Neuron (in vitro differentiated cells): Measurements from ENCODE around the gene HSD17B12.
A peak's percentile ranks its signal among the peaks of the same experiment; 100 is the strongest.
"Not testable (repeated sequence)": the region's sequence is repeated elsewhere in the genome, so short reads cannot be mapped to it uniquely, and the experiment has no call there.

Experiments
- H2AFZ ChIP-seq: one replicate; pipeline ENCODE4 v1.6.1; 2013; ENCODE audit warnings: low read depth, mild to moderate bottlenecking, inconsistent platforms, low read length, moderate library complexity
- H3K27me3 ChIP-seq: one replicate; pipeline ENCODE4 v1.6.1; 2013; ENCODE audit warnings: low read length; ENCODE audit not compliant: insufficient read depth
- H3K36me3 ChIP-seq: one replicate; pipeline ENCODE4 v1.6.1; 2013; ENCODE audit warnings: low read length; ENCODE audit not compliant: insufficient read depth
- H3K4me1 ChIP-seq: one replicate; pipeline ENCODE4 v1.6.1; 2013; ENCODE audit warnings: low read length; ENCODE audit not compliant: insufficient read depth
- H3K4me3 ChIP-seq: 2 replicates; pipeline ENCODE4 v1.5.1; 2013; ENCODE audit warnings: mild to moderate bottlenecking, low read length, moderate library complexity
- H3K9me3 ChIP-seq: one replicate; pipeline ENCODE4 v1.6.1; 2013; ENCODE audit warnings: low read length

The HSD17B12 gene

DNA sequence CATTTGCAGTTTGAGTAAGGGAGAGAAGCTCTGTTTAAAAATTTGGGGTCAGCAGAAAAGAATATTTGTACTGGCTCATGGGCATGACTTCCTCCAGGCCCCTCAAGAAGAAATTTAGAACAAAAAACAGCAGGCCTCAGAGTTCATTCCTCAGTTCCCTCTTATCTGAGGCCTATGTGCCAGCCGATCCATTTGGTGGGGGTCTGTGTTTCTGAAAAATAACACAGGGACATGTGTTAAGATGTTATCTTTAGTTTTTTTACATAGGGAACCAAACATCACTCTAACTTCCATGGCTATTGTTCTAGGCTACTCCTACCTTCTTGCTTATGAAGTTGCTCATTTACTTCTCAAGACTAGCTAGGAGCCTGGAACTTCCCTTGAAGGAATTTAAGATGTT is 16.2 kb upstream of the HSD17B12 start:
- Histone ChIP-seq H3K27me3 (no peaks in the 10 kb centered on the region), H3K9me3 (no peaks in the 10 kb centered on the region), H3K36me3 (no peaks in the 10 kb centered on the region), H3K4me3 (no peak overlapping the region), H2AFZ (no peak overlapping the region), H3K4me1 (no peaks in the 10 kb centered on the region)

DNA sequence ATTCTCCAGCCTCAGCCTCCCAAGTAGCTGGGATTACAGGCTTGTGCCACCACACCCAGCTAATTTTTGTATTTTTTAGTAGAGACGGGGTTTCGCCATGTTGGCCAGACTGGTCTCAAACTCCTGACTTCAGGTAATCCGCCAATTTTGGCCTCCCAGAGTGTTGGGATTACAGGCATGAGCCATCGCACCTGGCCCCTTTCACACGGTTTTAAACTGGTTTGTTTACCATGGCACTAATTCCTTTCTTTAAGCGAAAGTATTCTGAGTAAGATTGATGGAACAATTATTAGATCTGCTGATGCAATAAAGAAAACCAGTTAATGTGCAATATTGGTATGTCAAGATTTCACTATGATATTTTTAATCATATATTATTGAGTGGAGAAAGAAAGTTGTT is 9.3 kb upstream of the HSD17B12 start:
- not testable (repeated sequence) for H2AFZ ChIP-seq, H3K27me3 ChIP-seq, H3K9me3 ChIP-seq, H3K36me3 ChIP-seq, H3K4me3 ChIP-seq, H3K4me1 ChIP-seq

DNA sequence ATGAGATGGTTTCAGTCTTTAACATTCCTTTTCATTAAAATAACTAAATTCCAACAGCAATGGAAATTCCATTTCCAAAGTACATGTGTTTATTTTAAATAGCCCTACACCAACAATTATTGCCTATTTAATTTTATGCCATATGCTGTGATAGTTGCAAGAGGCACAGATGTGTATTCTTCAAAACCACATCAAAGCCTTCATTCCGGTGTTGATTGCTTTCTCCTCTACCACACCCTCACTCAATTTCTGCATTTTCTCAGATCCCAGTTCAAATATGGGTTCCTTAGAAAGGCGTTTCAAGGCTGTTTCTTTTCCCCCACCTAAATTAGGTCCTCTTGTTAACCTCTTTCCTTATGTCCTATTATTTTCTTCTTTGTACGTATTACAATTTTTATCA is 6.0 kb upstream of the HSD17B12 start:
- H2AFZ ChIP-seq: no peak overlapping the region
- peaks cover 3% of the 10 kb centered on the region for H3K27me3 ChIP-seq
- no peaks in the 10 kb centered on the region for H3K4me1 ChIP-seq
- no peaks in the 10 kb centered on the region for H3K36me3 ChIP-seq
- no peaks in the 10 kb centered on the region for H3K9me3 ChIP-seq
- no peak overlapping the region for H3K4me3 ChIP-seq

DNA sequence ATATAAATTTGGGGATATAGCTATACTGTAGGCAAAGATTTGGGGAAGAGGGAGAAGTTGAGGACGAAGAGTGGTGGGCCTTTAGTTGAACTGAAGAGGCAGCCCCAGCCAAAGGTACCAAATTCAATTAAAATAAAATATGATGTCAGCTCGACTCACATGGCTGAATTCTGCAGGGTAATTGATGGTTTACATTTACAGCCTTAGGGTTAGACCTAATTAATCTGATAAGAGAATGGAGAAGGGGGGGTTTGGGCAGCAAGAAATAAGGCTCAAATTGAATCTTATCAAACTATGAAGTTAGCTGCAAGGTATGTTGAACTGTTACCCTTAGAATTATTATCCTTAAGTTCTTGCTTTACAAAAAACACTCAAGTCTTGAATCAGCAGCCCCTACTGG is 3.6 kb upstream of the HSD17B12 start:
- H3K36me3 ChIP-seq: no peaks in the 10 kb centered on the region
- no peaks in the 10 kb centered on the region for H3K9me3 ChIP-seq
- H2AFZ ChIP-seq: no peak overlapping the region

DNA sequence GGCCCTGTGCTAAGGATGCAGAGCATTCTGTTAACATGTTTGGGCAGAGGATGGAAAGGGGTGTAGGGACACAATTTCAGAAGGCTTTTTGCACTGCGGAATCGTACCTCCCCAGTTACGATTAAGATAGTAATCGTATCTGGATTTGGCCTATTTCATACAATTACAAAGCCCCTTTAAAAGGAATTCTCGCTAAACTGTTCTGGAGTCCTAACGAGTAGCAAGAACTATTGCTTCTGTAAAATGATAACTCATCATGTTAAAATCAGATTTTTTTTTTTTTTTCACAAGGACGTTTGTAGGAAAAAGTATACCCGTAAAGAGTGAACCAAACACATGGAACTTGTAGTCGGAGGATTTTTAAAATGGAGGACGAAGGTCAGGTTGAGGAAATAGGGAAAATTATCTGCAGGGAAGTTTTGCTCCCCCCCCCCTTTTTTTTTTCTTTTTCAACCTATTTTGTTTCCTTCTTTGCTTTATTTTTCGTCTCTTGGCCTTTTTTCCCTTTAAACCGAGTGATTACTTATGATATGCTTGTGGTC is 934 bp downstream of the HSD17B12 start:
- Histone ChIP-seq H3K27me3 (peaks cover under 1% of the 10 kb centered on the region), H2AFZ (peak overlapping the region; percentile 4), H3K4me1 (peaks cover 3% of the 10 kb centered on the region), H3K9me3 (no peaks in the 10 kb centered on the region), H3K36me3 (peaks cover 24% of the 10 kb centered on the region), H3K4me3 (peak overlapping the region; percentile 96)

More for the DNA sequence above, 3.6 kb upstream of the HSD17B12 start:
- H3K4me3 ChIP-seq: no peak overlapping the region
- peaks cover 3% of the 10 kb centered on the region for H3K27me3 ChIP-seq
- H3K4me1 ChIP-seq: no peaks in the 10 kb centered on the region

DNA sequence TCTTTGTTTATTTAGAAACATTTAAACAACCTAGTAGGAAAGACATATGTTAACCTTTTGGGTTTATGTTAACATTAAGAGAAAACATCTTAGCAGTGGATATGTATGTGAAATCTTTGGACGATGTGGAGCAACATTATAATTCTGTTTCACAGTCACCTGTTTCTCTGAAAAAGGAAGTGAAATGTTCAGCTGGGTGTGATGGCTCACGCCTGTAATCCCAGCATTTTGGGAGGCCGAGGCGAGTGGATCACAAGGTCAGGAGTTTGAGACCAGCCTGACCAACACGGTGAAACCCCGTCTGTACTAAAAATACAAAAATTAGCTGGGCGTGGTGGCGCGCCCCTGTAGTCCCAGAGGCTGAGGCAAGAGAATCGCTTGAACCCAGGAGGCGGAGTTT is 1.5 kb downstream of the HSD17B12 start:
- not testable (repeated sequence) for H3K4me1 ChIP-seq, H3K27me3 ChIP-seq, H2AFZ ChIP-seq, H3K9me3 ChIP-seq
- peak overlapping the region; percentile 96 for H3K4me3 ChIP-seq
- peaks cover 24% of the 10 kb centered on the region for H3K36me3 ChIP-seq

DNA sequence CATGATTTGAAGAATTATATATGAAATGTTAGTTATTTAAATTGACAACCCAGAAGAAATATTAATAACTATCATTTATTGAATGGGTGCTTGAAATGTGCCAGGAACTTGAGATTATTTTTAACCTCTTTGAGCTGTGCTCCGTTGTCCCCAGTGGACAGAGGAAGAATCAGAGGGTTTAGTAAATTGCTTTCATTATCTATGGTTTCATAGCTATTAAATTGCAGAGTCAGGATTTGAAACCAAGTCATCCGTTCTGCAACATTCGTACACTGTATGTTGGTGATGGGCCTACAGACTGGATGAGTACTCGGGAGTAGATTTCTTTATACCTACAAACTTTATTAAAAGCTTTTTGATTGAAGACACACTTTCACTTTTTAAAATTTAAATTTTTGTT is 4.9 kb downstream of the HSD17B12 start:
- H3K4me3 ChIP-seq: no peak overlapping the region
- peaks cover 5% of the 10 kb centered on the region for H3K4me1 ChIP-seq

DNA sequence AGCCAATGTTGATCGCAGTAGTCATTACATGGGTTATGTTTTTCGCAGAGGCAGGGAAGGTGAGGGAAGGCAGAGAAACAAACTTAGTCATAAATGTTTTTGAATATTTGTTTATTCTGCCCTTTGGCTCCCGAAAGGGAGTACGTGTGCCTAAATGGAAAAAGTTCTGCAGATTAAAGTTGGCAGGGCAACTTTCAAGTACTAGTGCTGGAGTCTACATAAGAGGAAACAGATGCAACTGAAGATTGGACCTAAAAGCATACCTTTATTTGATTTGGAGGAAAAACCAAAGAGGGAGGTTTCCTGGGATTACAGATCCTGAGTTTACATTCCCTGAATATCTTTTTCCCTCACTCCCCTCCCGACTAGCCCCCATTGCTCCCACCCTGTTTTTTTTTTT is 5.7 kb downstream of the HSD17B12 start:
- no peaks in the 10 kb centered on the region for H3K27me3 ChIP-seq
- peaks cover 4% of the 10 kb centered on the region for H3K9me3 ChIP-seq
- H3K36me3 ChIP-seq: peaks cover 24% of the 10 kb centered on the region
- peaks cover 5% of the 10 kb centered on the region for H3K4me1 ChIP-seq
- H2AFZ ChIP-seq: no peak overlapping the region
- no peak overlapping the region for H3K4me3 ChIP-seq

More for the DNA sequence above, 4.9 kb downstream of the HSD17B12 start:
- Histone ChIP-seq H3K27me3 (no peaks in the 10 kb centered on the region), H3K9me3 (peaks cover 4% of the 10 kb centered on the region), H2AFZ (no peak overlapping the region), H3K36me3 (peaks cover 24% of the 10 kb centered on the region)

DNA sequence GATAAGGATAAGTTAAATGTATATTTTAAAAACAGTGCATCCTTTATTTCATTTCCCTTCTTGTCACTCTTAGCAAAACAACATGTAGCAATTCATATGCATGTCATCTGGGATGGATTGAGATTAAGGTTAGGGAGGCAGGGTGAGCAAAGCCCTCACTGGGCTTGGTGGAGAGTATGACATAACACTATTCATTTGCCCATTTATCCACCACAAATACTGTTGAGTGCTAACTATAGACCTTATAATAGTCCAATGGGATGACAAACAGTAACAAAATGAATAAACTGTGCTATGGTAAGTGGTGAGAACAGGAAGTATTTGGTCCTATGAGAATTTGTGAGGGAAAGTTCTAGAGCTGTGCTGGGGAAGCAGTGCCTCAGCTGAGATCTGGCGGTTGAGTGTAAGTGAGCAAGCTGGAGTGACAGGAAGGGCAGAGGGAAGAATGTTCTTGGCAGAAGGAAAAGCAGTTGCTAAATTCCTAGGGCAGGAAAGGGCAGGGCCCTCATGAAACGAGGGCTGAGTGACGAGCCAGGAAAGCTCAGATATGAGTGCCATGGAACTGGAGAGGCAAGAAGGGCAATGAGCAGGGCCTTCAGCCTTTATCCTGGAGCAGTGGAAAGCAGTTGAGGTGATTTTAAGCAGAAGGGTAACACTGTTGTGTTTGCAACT is 6.7 kb downstream of the HSD17B12 start:
- H3K4me3 ChIP-seq: no peak overlapping the region
- peaks cover 24% of the 10 kb centered on the region for H3K36me3 ChIP-seq
- H2AFZ ChIP-seq: no peak overlapping the region
- H3K4me1 ChIP-seq: peaks cover 5% of the 10 kb centered on the region
- no peaks in the 10 kb centered on the region for H3K27me3 ChIP-seq
- H3K9me3 ChIP-seq: peaks cover 4% of the 10 kb centered on the region

DNA sequence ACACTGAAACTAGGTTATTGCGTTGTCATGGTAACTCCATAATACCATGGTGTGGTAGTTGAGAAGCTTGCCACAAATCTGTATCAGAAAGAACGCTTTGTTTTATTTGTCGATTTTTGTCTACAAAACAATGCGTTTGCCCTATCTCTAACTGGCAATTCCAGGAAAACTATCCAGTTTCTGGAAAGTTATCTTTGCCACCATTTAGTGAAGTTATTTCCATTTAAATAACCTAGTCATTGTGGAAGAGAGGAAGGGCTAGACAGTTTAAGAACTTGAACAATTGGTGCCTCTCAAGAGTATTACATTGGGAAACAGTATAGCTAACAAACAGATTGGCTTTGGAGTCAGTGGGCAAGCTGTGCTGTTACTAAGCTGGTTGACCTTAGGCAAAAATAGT is 7.9 kb downstream of the HSD17B12 start:
- H3K27me3 ChIP-seq: no peaks in the 10 kb centered on the region
- H3K36me3 ChIP-seq: peaks cover 18% of the 10 kb centered on the region
- H3K9me3 ChIP-seq: peaks cover 4% of the 10 kb centered on the region
- no peak overlapping the region for H3K4me3 ChIP-seq
- H2AFZ ChIP-seq: no peak overlapping the region
- H3K4me1 ChIP-seq: peaks cover 5% of the 10 kb centered on the region

DNA sequence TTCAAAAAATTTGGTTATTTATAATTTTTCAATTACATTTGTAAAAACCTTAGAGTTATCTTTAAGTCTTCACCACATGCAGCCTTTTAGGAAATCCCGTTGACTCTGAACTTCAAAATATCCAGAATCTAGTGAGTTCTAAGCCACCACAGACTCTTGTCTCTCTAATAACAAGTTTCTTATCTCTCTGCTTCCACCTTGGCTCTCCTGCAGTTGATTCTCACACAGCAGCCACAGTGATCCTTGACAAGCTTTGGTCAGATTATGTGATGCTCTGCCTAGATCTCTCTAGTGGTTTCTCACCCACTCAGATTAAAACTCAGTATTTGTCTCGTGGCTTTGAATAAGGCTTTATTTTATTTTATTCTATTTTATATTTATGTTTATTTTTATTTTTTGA is 8.6 kb downstream of the HSD17B12 start:
- H3K4me1 ChIP-seq: peaks cover 2% of the 10 kb centered on the region
- no peak overlapping the region for H3K4me3 ChIP-seq
- H3K9me3 ChIP-seq: peaks cover 4% of the 10 kb centered on the region
- no peaks in the 10 kb centered on the region for H3K27me3 ChIP-seq
- H3K36me3 ChIP-seq: peaks cover 13% of the 10 kb centered on the region
- H2AFZ ChIP-seq: no peak overlapping the region

DNA sequence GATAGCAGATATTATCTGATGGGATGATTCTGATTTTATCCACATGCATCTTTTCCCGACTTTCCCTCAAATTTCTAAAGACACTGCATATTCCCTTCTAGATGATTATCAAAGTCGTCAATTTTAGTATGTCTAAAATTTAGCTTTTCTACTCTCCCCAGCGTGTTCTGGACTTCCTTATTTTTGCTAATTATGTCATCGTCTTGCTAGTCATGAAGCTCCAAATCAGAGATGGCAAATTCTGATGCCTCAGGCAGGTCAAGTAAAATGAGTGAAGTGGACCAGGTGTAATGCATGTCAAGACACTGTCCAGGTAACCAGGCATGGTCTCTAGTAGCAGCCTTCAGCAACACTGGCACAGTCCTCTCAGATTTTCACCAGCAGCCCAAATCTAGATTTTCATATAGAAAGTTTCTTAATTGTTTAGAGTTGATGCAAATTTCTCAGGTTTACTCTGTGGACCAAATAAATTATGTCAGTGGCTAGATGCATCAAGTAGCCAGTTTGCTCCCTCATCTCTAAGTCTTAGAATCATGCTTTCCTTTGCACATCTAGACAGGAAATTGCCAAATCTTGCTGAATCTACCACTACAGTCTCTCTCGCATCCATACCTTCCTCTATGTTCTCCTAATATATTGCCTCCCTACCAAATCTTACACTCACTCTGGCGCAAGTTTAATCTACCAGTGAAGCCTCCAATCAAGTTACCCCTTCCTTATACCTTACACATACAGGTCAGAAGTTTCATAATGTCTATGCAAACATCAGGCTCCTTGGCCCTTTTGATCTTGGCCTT is 10.6 kb downstream of the HSD17B12 start:
- peaks cover under 1% of the 10 kb centered on the region for H3K36me3 ChIP-seq
- peaks cover 4% of the 10 kb centered on the region for H3K9me3 ChIP-seq
- H3K4me3 ChIP-seq: no peak overlapping the region

DNA sequence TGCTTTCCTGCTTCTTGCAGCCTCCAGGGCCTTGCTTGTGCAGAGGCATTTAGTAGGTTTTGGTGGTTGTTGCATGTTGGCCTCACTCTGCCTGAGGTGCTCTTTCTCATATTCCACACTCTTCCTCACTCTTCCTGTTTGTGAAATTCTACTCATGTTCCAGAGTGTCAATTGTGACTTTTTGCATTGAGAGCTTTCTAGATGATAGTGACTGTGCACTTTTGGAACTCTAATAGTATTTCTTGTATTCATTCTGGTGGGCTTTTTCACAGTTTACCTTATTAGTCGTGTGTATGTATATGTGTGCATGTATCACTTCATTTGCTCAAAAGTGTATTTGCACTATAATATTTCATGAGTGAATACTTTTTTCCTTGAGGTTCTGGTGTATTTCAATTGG is 11.3 kb downstream of the HSD17B12 start:
- no peaks in the 10 kb centered on the region for H3K27me3 ChIP-seq
- no peak overlapping the region for H2AFZ ChIP-seq
- peaks cover 2% of the 10 kb centered on the region for H3K4me1 ChIP-seq
- no peak overlapping the region for H3K4me3 ChIP-seq
- peaks cover 5% of the 10 kb centered on the region for H3K9me3 ChIP-seq
- H3K36me3 ChIP-seq: peaks cover 2% of the 10 kb centered on the region

More for the DNA sequence above, 10.6 kb downstream of the HSD17B12 start:
- Histone ChIP-seq H3K27me3 (no peaks in the 10 kb centered on the region), H2AFZ (no peak overlapping the region), H3K4me1 (peaks cover 2% of the 10 kb centered on the region)
